ENCODE results near the gene FXR2. TPM values are rescaled to one million over a fixed set of nuclear protein-coding genes. Genes with fewer than 3 reads are reported as not detected.

The FXR2 gene
- total RNA-seq: 39.2 and 47.7 TPM in 2 replicates

GRCh38 chr17:7614425-7615264, at the start of gene FXR2:
TSS of gene FXR2 (minus strand) at chr17:7614897. CDS start at chr17:7614532, 365 bp downstream.

GRCh38 chr17:7650509-7651096, 35.9 kb upstream of the FXR2 start, which contains the start of gene ATP1B2:
TSS of gene ATP1B2 (plus strand) at chr17:7650926. CDS start at chr17:7651519, 593 bp downstream.

GRCh38 chr17:7629939-7630571, 15.4 kb upstream of the FXR2 start, which contains the start of gene SHBG:
TSS of gene SHBG (plus strand) at chr17:7630135. CDS start at chr17:7630173, 38 bp downstream.

GRCh38 chr17:7627250-7628121, 12.8 kb upstream of the FXR2 start, which contains the start of gene SAT2:
TSS of gene SAT2 (minus strand) at chr17:7627821. CDS start at chr17:7627635, 186 bp downstream.

GRCh38 chr17:7589891-7590691, 24.6 kb downstream of the FXR2 start, which contains the start of gene SOX15:
TSS of gene SOX15 (minus strand) at chr17:7590094. CDS start at chr17:7589676, 418 bp downstream.

GRCh38 chr17:7583253-7584109, 31.2 kb downstream of the FXR2 start, which contains the start of gene MPDU1:
TSS of gene MPDU1 (plus strand) at chr17:7583852. CDS start at chr17:7583863, 11 bp downstream.

GRCh38 chr17:7579001-7579833, 35.5 kb downstream of the FXR2 start, which contains the start of gene CD68:
TSS of gene CD68 (plus strand) at chr17:7579638. CDS start at chr17:7579678, 40 bp downstream.

GRCh38 chr17:7561589-7562207, 53.0 kb downstream of the FXR2 start, which contains the start of gene SENP3:
TSS of gene SENP3 (plus strand) at chr17:7561919. CDS start at chr17:7563077, 1,158 bp downstream.

GRCh38 chr17:7558544-7559319, 56.0 kb downstream of the FXR2 start, which contains the start of gene TNFSF13:
TSS of gene TNFSF13 (plus strand) at chr17:7558750. CDS start at chr17:7559040, 290 bp downstream.

GRCh38 chr17:7548585-7549400, 65.9 kb downstream of the FXR2 start, which contains the start of gene TNFSF12:
TSS of gene TNFSF12 (plus strand) at chr17:7549058. CDS start at chr17:7549154, 96 bp downstream.

Other genes with a start within 250 kb of the FXR2 start
- 0.91 TPM in 1 of 2 replicates, not detected in the other for gene TNK1, start 233.8 kb downstream of the FXR2 start, total RNA-seq
- gene PLSCR3, start 220.4 kb downstream of the FXR2 start, total RNA-seq: 8.4 and 15.3 TPM in 2 replicates
- 71.3 and 188 TPM in 2 replicates for gene TMEM256, start 210.8 kb downstream of the FXR2 start, total RNA-seq
- 2.1 and 2.6 TPM in 2 replicates for gene NLGN2, start 207.1 kb downstream of the FXR2 start, total RNA-seq
- not detected in 2 replicates for gene SPEM1, start 194.6 kb downstream of the FXR2 start, total RNA-seq
- not detected in 2 replicates for gene SPEM2, start 189.3 kb downstream of the FXR2 start, total RNA-seq
- not detected in 2 replicates for gene SPEM3, start 186.0 kb downstream of the FXR2 start, total RNA-seq
- gene TMEM102, start 179.5 kb downstream of the FXR2 start, total RNA-seq: 5.6 and 7.5 TPM in 2 replicates
- 0.15 and 0.32 TPM in 2 replicates for gene FGF11, start 175.4 kb downstream of the FXR2 start, total RNA-seq
- gene CHRNB1, start 169.8 kb downstream of the FXR2 start, total RNA-seq: 4.5 and 6.5 TPM in 2 replicates
- gene ZBTB4, start 135.3 kb downstream of the FXR2 start, total RNA-seq: 6.7 and 7.1 TPM in 2 replicates
- not detected in 2 replicates for gene SLC35G6, start 133.5 kb downstream of the FXR2 start, total RNA-seq
- gene POLR2A, start 130.5 kb downstream of the FXR2 start, total RNA-seq: 54.1 and 66.9 TPM in 2 replicates
- 3.6 and 6.5 TPM in 2 replicates for gene TNFSF12, start 65.8 kb downstream of the FXR2 start, total RNA-seq
- gene TNFSF13, start 56.1 kb downstream of the FXR2 start, total RNA-seq: 0.46 and 1.6 TPM in 2 replicates
- gene SENP3, start 53.0 kb downstream of the FXR2 start, total RNA-seq: 92.9 and 115 TPM in 2 replicates
- gene CD68, start 35.3 kb downstream of the FXR2 start, total RNA-seq: 1.1 and 1.3 TPM in 2 replicates
- 117 and 125 TPM in 2 replicates for gene MPDU1, start 31.0 kb downstream of the FXR2 start, total RNA-seq
- gene SOX15, start 24.8 kb downstream of the FXR2 start, total RNA-seq: not detected in 2 replicates
- 24.0 and 24.3 TPM in 2 replicates for gene SAT2, start 12.9 kb upstream of the FXR2 start, total RNA-seq
- not detected in 2 replicates for gene SHBG, start 15.2 kb upstream of the FXR2 start, total RNA-seq
- gene ATP1B2, start 36.0 kb upstream of the FXR2 start, total RNA-seq: not detected in 2 replicates
- 40.6 and 70.1 TPM in 2 replicates for gene TP53, start 72.6 kb upstream of the FXR2 start, total RNA-seq
- gene WRAP53, start 73.6 kb upstream of the FXR2 start, total RNA-seq: 10.1 and 10.6 TPM in 2 replicates
- gene EFNB3, start 90.3 kb upstream of the FXR2 start, total RNA-seq: 0.15 and 0.97 TPM in 2 replicates
- gene DNAH2, start 102.8 kb upstream of the FXR2 start, total RNA-seq: under 0.01 and 0.30 TPM in 2 replicates
- gene KDM6B, start 219.3 kb upstream of the FXR2 start, total RNA-seq: 1.2 and 2.9 TPM in 2 replicates
- 27.0 and 44.8 TPM in 2 replicates for gene TMEM88, start 240.2 kb upstream of the FXR2 start, total RNA-seq
- gene NAA38, start 242.7 kb upstream of the FXR2 start, total RNA-seq: 48.9 and 115 TPM in 2 replicates
- gene CYB5D1, start 243.1 kb upstream of the FXR2 start, total RNA-seq: 7.0 and 7.1 TPM in 2 replicates